HG03378 (cell line): ENCODE measurements around the gene TICRR.

Experiments
- ATAC-seq: cut with Tn5 transposase; IDR thresholded peaks from one replicate; pipeline ENCODE4 v1.9.1; 2021; ENCODE audit warnings: mild to moderate bottlenecking, moderate library complexity; ENCODE audit not compliant: unreplicated experiment

Gene TICRR

GRCh38 chr15:89671687-89672086, 96.4 kb downstream of the TICRR start:
- no peak for ATAC-seq

GRCh38 chr15:89672221-89673164, 97.2 kb downstream of the TICRR start:
- ATAC-seq, result no peak

- ATAC-seq, result no peak
These were observed 97.9 kb downstream of the TICRR start for GRCh38 chr15:89673165-89673512.

- no peak for ATAC-seq
These were observed 99.3 kb downstream of the TICRR start for GRCh38 chr15:89674526-89674925.

GRCh38 chr15:89675606-89676005, 100.3 kb downstream of the TICRR start:
- ATAC-seq, result no peak

- ATAC-seq, result no peak
These were observed 102.1 kb downstream of the TICRR start for GRCh38 chr15:89677381-89677780.
